ENCODE data around the gene ADAMTS3.

ADAMTS3 gene

GRCh38 chr4:72320223-72320948 lies 248.6 kb downstream of the ADAMTS3 start:
- TF ChIP-seq ZNF830 (tag by site-specific recombination; IDR thresholded peaks at IDR 0.05; ENCODE audit: low read depth) (no peak), SP7 (tag by site-specific recombination; IDR thresholded peaks at IDR 0.05) (no peak), ZNF549 (tag by site-specific recombination; IDR thresholded peaks at IDR 0.05) (no peak), PRDM4 (tag by site-specific recombination; IDR thresholded peaks at IDR 0.05) (no peak)
- TF ChIP-seq, protein P1, sequence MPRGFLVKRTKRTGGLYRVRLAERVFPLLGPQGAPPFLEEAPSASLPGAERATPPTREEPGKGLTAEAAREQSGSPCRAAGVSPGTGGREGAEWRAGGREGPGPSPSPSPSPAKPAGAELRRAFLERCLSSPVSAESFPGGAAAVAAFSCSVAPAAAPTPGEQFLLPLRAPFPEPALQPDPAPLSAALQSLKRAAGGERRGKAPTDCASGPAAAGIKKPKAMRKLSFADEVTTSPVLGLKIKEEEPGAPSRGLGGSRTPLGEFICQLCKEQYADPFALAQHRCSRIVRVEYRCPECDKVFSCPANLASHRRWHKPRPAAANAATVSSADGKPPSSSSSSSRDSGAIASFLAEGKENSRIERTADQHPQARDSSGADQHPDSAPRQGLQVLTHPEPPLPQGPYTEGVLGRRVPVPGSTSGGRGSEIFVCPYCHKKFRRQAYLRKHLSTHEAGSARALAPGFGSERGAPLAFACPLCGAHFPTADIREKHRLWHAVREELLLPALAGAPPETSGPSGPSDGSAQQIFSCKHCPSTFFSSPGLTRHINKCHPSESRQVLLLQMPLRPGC (tag by site-specific recombination; IDR thresholded peaks at IDR 0.05), result no peak
- ChIA-PET CTCF (no interaction called here), POLR2A (no interaction called here)
- no peaks in the 10 kb centered on the region for H3K9me3 ChIP-seq (ENCODE audit: control insufficient read depth, insufficient read depth, low read depth, low read length)
- H3K36me3 ChIP-seq (ENCODE audit: control insufficient read depth in 2 of 2, insufficient read depth in 1 of 2, low read length in 2 of 2), result no peaks in the 10 kb centered on the region
- H3K4me1 ChIP-seq (ENCODE audit: control insufficient read depth, insufficient read depth, low read length), result peaks cover 10% of the 10 kb centered on the region; the same call in 1 of the 2 replicates
- H3K27ac ChIP-seq (ENCODE audit: extremely low read depth, low read depth, low read length), result no peak overlapping the region
- no peak overlapping the region for H3K4me3 ChIP-seq (ENCODE audit: low read depth, low read length)

DNA sequence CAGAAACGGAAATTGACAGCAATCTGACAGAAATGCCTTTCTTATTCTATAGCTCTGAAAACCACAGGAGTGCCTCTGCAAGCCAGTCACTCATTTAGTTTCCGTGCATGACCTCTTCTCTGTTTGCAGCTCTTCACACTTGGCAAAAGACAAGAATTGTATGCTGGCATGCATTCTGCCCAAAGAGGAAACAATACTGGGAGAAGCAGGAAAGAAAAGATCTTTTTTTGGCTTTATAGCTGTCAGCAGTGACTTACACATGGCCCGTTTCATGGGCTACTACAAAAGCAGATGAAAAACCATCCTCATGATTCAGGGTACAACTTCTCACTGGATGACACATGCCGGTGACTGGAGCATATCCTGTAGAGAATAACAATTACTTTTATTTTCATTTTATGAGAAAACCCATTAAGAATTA lies 249.4 kb downstream of the ADAMTS3 start:
- CTCF ChIA-PET, result no interaction called here
- no peak overlapping the region for H3K27ac ChIP-seq (ENCODE audit: extremely low read depth, low read depth, low read length)
- H3K4me1 ChIP-seq (ENCODE audit: control insufficient read depth, insufficient read depth, low read length), result peaks cover 12% of the 10 kb centered on the region
- H3K9me3 ChIP-seq (ENCODE audit: control insufficient read depth, insufficient read depth, low read depth, low read length), result no peaks in the 10 kb centered on the region
- POLR2A ChIA-PET, result no interaction called here
- H3K4me3 ChIP-seq (ENCODE audit: low read depth, low read length), result no peak overlapping the region
- TF ChIP-seq ZBTB21 (tag by site-specific recombination; IDR thresholded peaks at IDR 0.05) (no peak), PRDM6 (tag by site-specific recombination; IDR thresholded peaks at IDR 0.05) (peak; percentile 75), ZNF654 (tag by site-specific recombination; IDR thresholded peaks at IDR 0.05; ENCODE audit: low read depth) (no peak)
- no peaks in the 10 kb centered on the region for H3K36me3 ChIP-seq (ENCODE audit: control insufficient read depth in 2 of 2, insufficient read depth in 1 of 2, low read length in 2 of 2)

DNA sequence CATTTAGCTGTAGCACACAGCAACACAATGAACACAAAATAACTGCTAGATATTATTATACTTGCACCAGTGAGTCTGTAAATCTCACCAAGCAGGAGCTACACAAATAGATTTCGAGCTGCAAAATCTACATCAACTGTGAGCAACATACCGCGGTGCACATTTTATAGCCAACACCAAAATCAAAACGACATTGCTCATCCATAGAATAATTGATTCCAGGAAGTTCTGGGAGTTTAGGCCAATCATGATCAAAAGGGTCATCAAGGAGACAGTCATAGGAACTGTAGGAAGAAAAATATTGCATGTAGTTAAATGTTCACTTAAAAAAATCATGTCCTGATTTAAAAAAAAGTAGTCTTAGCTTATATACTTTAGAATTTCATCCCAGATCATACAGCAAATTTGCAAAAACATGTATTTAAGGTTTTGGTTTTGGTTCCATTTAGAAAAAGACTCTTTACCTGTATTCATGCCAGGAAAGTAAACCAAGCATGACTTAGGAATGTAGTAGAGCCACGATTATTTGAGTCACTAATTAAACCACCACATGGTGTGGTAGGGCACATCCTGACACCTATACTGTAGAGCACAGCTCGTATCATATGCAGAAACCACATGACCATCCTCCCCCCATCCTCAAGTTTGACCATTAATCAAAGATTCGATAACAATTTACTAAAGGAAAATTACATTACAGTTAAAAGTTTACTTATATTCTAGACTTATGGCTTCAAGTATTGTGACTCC lies 250.4 kb downstream of the ADAMTS3 start:
- no peak for TF ChIP-seq ZNF426 (tag by site-specific recombination; IDR thresholded peaks at IDR 0.05)
- TF ChIP-seq ZNF10 (tag by site-specific recombination; IDR thresholded peaks at IDR 0.05), result no peak
- no peak for TF ChIP-seq ZXDB (tag by site-specific recombination; IDR thresholded peaks at IDR 0.05)
- no peak for TF ChIP-seq ZNF174 (tag by site-specific recombination; IDR thresholded peaks at IDR 0.05)
- TF ChIP-seq, protein P2, sequence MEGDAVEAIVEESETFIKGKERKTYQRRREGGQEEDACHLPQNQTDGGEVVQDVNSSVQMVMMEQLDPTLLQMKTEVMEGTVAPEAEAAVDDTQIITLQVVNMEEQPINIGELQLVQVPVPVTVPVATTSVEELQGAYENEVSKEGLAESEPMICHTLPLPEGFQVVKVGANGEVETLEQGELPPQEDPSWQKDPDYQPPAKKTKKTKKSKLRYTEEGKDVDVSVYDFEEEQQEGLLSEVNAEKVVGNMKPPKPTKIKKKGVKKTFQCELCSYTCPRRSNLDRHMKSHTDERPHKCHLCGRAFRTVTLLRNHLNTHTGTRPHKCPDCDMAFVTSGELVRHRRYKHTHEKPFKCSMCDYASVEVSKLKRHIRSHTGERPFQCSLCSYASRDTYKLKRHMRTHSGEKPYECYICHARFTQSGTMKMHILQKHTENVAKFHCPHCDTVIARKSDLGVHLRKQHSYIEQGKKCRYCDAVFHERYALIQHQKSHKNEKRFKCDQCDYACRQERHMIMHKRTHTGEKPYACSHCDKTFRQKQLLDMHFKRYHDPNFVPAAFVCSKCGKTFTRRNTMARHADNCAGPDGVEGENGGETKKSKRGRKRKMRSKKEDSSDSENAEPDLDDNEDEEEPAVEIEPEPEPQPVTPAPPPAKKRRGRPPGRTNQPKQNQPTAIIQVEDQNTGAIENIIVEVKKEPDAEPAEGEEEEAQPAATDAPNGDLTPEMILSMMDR (tag by site-specific recombination; IDR thresholded peaks at IDR 0.05), result no peak
- no peak for TF ChIP-seq ZNF433 (tag by site-specific recombination; IDR thresholded peaks at IDR 0.05; ENCODE audit: low read depth)
- no peak for TF ChIP-seq ZNF138 (tag by site-specific recombination; IDR thresholded peaks at IDR 0.05; ENCODE audit: borderline replicate concordance)
- Histone ChIP-seq H3K36me3 (ENCODE audit: control insufficient read depth in 2 of 2, insufficient read depth in 1 of 2, low read length in 2 of 2) (no peaks in the 10 kb centered on the region), H3K9me3 (ENCODE audit: control insufficient read depth, insufficient read depth, low read depth, low read length) (no peaks in the 10 kb centered on the region), H3K4me1 (ENCODE audit: control insufficient read depth, insufficient read depth, low read length) (peaks cover 3% of the 10 kb centered on the region), H3K27ac (ENCODE audit: extremely low read depth, low read depth, low read length) (no peak overlapping the region), H3K4me3 (ENCODE audit: low read depth, low read length) (no peak overlapping the region)
- CTCF ChIA-PET, result interaction anchor here (1.0 to 2.7 kb wide), 2 partner anchors 8 to 150 kb away, joined by 3 to 11 read pairs; no protein-coding TSS in a partner anchor
- POLR2A ChIA-PET, result no interaction called here

Data from HEK293 (cell line).